ENCODE data around the gene OPCML. TPM values are rescaled to one million over a fixed set of nuclear protein-coding genes. Genes with fewer than 3 reads are reported as not detected.

The OPCML gene
- total RNA-seq, 1 experiment from 2014 or later = not detected

- in situ Hi-C loops (cut with HindIII; ENCODE audit: low pct_unique_long_range_greater_than_20kb, low sequenced_read_pairs) = no loop called here
- DNase-seq (ENCODE audit: low read depth, low spot score) = peak; percentile 69
These were observed 618.4 kb downstream of the OPCML start for GRCh38 chr11:132913886-132914285.

- DNase-seq (ENCODE audit: low read depth, low spot score) = peak; percentile 0
- in situ Hi-C loops (cut with HindIII; ENCODE audit: low pct_unique_long_range_greater_than_20kb, low sequenced_read_pairs) = no loop called here
These were observed 619.0 kb downstream of the OPCML start for GRCh38 chr11:132913295-132913694.

GRCh38 chr11:132911186-132911585 lies 621.1 kb downstream of the OPCML start:
- peak; percentile 4 for DNase-seq (ENCODE audit: low read depth, low spot score)
- in situ Hi-C loops (cut with HindIII; ENCODE audit: low pct_unique_long_range_greater_than_20kb, low sequenced_read_pairs) = no loop called here

GRCh38 chr11:132910011-132910760 lies 622.1 kb downstream of the OPCML start:
- in situ Hi-C loops (cut with HindIII; ENCODE audit: low pct_unique_long_range_greater_than_20kb, low sequenced_read_pairs) = no loop called here

GRCh38 chr11:132909021-132909606 lies 623.2 kb downstream of the OPCML start:
- in situ Hi-C loops (cut with HindIII; ENCODE audit: low pct_unique_long_range_greater_than_20kb, low sequenced_read_pairs) = no loop called here
- no peak for DNase-seq (ENCODE audit: low read depth, low spot score)

More at GRCh38 chr11:132910011-132910760, 622.1 kb downstream of the OPCML start:
- DNase-seq (ENCODE audit: low read depth, low spot score) = no peak

GRCh38 chr11:132908414-132908810 lies 623.9 kb downstream of the OPCML start:
- in situ Hi-C loops (cut with HindIII; ENCODE audit: low pct_unique_long_range_greater_than_20kb, low sequenced_read_pairs) = no loop called here
- no peak for DNase-seq (ENCODE audit: low read depth, low spot score)

- no peak for DNase-seq (ENCODE audit: low read depth, low spot score)
- in situ Hi-C loops (cut with HindIII; ENCODE audit: low pct_unique_long_range_greater_than_20kb, low sequenced_read_pairs) = no loop called here
These were observed 624.5 kb downstream of the OPCML start for GRCh38 chr11:132907651-132908413.

GRCh38 chr11:132904607-132905006 lies 627.7 kb downstream of the OPCML start:
- in situ Hi-C loops (cut with HindIII; ENCODE audit: low pct_unique_long_range_greater_than_20kb, low sequenced_read_pairs) = no loop called here
- no peak for DNase-seq (ENCODE audit: low read depth, low spot score)

GRCh38 chr11:132904091-132904490 lies 628.2 kb downstream of the OPCML start:
- no peak for DNase-seq (ENCODE audit: low read depth, low spot score)
- in situ Hi-C loops (cut with HindIII; ENCODE audit: low pct_unique_long_range_greater_than_20kb, low sequenced_read_pairs) = no loop called here

- no peak for DNase-seq (ENCODE audit: low read depth, low spot score)
- in situ Hi-C loops (cut with HindIII; ENCODE audit: low pct_unique_long_range_greater_than_20kb, low sequenced_read_pairs) = no loop called here
These were observed 630.4 kb downstream of the OPCML start for GRCh38 chr11:132901638-132902471.

GRCh38 chr11:132898676-132899075 lies 633.6 kb downstream of the OPCML start:
- DNase-seq (ENCODE audit: low read depth, low spot score) = peak; percentile 71
- in situ Hi-C loops (cut with HindIII; ENCODE audit: low pct_unique_long_range_greater_than_20kb, low sequenced_read_pairs) = no loop called here

- in situ Hi-C loops (cut with HindIII; ENCODE audit: low pct_unique_long_range_greater_than_20kb, low sequenced_read_pairs) = no loop called here
- DNase-seq (ENCODE audit: low read depth, low spot score) = no peak
These were observed 634.3 kb downstream of the OPCML start for GRCh38 chr11:132898021-132898420.

- in situ Hi-C loops (cut with HindIII; ENCODE audit: low pct_unique_long_range_greater_than_20kb, low sequenced_read_pairs) = no loop called here
- DNase-seq (ENCODE audit: low read depth, low spot score) = peak; percentile 66
These were observed 637.0 kb downstream of the OPCML start for GRCh38 chr11:132895340-132895739.

GRCh38 chr11:132894606-132895005 lies 637.7 kb downstream of the OPCML start:
- no peak for DNase-seq (ENCODE audit: low read depth, low spot score)
- in situ Hi-C loops (cut with HindIII; ENCODE audit: low pct_unique_long_range_greater_than_20kb, low sequenced_read_pairs) = no loop called here

GRCh38 chr11:132892876-132893275 lies 639.4 kb downstream of the OPCML start:
- in situ Hi-C loops (cut with HindIII; ENCODE audit: low pct_unique_long_range_greater_than_20kb, low sequenced_read_pairs) = no loop called here
- DNase-seq (ENCODE audit: low read depth, low spot score) = no peak

GRCh38 chr11:132888226-132888625 lies 644.1 kb downstream of the OPCML start:
- DNase-seq (ENCODE audit: low read depth, low spot score) = no peak
- in situ Hi-C loops (cut with HindIII; ENCODE audit: low pct_unique_long_range_greater_than_20kb, low sequenced_read_pairs) = no loop called here

- no peak for DNase-seq (ENCODE audit: low read depth, low spot score)
These were observed 646.0 kb downstream of the OPCML start for GRCh38 chr11:132886335-132886734.

GRCh38 chr11:132883241-132883640 lies 649.1 kb downstream of the OPCML start:
- in situ Hi-C loops (cut with HindIII; ENCODE audit: low pct_unique_long_range_greater_than_20kb, low sequenced_read_pairs) = no loop called here
- DNase-seq (ENCODE audit: low read depth, low spot score) = no peak

More at GRCh38 chr11:132886335-132886734, 646.0 kb downstream of the OPCML start:
- in situ Hi-C loops (cut with HindIII; ENCODE audit: low pct_unique_long_range_greater_than_20kb, low sequenced_read_pairs) = no loop called here
